ENCODE results near the gene ZC3H12C.

The ZC3H12C gene

DNA sequence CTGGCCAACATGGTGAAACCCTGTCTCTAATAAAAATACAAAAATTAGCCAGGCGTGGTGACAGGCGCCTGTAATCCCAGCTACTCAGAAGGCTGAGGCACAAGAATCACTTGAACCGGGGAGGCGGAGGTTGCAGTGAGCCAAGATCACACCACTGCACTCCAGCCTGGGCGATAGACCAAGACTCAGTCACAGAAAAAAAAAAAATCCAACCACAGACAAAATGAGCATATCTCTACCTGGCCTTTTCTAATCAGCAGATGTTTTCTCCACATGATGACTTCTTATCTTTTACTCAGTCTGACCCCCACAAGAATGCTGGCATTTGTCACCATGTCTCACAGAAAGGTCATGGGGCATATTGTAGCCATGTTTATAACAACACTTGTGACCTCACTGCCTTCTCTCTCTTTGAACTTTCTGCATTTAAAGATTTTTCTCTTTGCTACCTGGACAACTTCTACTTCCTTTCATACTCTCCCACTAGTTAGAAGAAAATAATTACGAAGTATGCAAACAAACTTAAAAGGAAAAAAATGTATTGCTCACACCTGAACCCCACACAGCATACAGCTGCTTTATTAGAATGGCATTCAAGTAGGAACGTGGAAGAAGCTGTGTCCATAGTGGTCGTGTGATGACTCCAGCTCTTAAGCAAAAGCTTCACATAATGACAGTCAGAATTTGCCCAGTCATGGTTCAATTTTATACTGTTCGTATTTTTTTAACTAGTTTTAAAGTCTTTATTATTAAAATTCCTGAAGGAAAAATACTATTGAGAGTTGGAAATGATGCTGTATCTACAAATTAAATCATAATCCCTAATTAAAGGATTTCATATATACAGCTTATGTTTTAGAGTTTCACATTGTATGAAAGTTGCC is 65.4 kb downstream of the ZC3H12C start:
- no peak overlapping the region for H3K4me3 ChIP-seq (ENCODE audit: low read depth, low read length)
- in situ Hi-C loops (cut with HindIII; ENCODE audit: low sequenced_read_pairs), result no loop called here
- no peak for DNase-seq (ENCODE audit: low read depth)
- no peak for TF ChIP-seq CTCF (IDR thresholded peaks at IDR 0.05; ENCODE audit: low read depth, low read length, missing control alignments)

DNA sequence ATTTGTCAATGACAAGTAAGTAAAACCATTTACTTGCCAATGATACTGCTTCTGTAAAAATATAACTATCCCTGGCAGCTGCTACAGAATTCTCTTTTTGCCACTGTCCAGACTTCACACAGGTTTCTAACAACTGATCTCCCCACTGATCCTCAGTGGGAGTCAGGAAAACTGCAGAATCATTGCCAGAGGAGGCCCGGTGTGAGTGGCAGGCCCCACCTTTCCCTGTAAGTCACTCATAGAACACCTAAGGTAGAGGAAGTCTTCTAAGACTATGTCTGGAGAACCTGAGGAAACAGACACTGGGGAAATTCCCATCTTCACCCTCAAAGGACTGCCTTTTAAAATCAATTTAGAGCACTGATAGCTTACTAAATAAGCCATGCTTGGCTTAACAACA is 66.3 kb downstream of the ZC3H12C start:
- in situ Hi-C loops (cut with HindIII; ENCODE audit: low sequenced_read_pairs), result no loop called here
- no peak for TF ChIP-seq CTCF (IDR thresholded peaks at IDR 0.05; ENCODE audit: low read depth, low read length, missing control alignments)
- no peak overlapping the region for H3K4me3 ChIP-seq (ENCODE audit: low read depth, low read length)
- no peak for DNase-seq (ENCODE audit: low read depth)

DNA sequence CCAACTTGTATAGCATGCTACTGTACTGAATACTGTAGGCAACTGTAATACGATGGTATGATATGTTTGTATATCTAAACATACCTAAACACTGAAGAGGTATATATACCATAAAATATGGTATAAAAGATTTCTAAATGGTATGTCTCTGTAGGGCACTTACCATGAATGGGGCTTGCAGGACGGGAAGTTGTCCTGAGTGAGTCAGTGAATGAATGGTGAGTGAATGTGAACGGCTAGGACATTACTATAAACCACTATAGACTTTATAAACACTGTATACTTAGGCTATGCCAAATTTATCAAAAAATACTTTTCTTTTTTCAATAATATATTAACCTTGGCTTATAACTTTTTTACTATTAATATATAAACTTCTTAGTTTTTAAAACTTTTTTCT is 66.8 kb downstream of the ZC3H12C start:
- no peak for DNase-seq (ENCODE audit: low read depth)
- in situ Hi-C loops (cut with HindIII; ENCODE audit: low sequenced_read_pairs), result no loop called here
- H3K4me3 ChIP-seq (ENCODE audit: low read depth, low read length), result no peak overlapping the region
- no peak for TF ChIP-seq CTCF (IDR thresholded peaks at IDR 0.05; ENCODE audit: low read depth, low read length, missing control alignments)

GRCh38 chr11:110160437-110160836 is 67.2 kb downstream of the ZC3H12C start:
- in situ Hi-C loops (cut with HindIII; ENCODE audit: low sequenced_read_pairs), result no loop called here

DNA sequence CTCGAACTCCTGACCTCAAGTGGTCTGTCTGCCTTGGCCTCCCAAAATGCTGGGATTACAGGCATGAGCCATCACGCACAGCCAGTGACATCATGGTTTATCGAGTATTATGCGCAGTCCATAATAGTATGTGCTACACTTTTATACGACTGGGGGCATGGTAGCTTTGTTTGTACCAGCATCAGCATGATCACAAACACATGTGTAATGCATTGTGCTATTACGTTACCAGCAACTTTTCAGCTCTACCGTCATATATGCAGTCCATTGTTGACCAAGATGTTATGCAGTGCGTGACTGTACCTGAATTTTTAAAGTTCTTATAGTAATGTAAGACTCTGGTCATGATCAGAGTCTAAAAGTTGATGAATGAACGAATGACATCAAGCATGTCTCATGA is 67.9 kb downstream of the ZC3H12C start:
- no peak for DNase-seq (ENCODE audit: low read depth)
- in situ Hi-C loops (cut with HindIII; ENCODE audit: low sequenced_read_pairs), result no loop called here
- H3K4me3 ChIP-seq (ENCODE audit: low read depth, low read length), result no peak overlapping the region
- TF ChIP-seq CTCF (IDR thresholded peaks at IDR 0.05; ENCODE audit: low read depth, low read length, missing control alignments), result no peak

More at GRCh38 chr11:110160437-110160836, 67.2 kb downstream of the ZC3H12C start:
- no peak for TF ChIP-seq CTCF (IDR thresholded peaks at IDR 0.05; ENCODE audit: low read depth, low read length, missing control alignments)
- H3K4me3 ChIP-seq (ENCODE audit: low read depth, low read length), result no peak overlapping the region
- DNase-seq (ENCODE audit: low read depth), result no peak

DNA sequence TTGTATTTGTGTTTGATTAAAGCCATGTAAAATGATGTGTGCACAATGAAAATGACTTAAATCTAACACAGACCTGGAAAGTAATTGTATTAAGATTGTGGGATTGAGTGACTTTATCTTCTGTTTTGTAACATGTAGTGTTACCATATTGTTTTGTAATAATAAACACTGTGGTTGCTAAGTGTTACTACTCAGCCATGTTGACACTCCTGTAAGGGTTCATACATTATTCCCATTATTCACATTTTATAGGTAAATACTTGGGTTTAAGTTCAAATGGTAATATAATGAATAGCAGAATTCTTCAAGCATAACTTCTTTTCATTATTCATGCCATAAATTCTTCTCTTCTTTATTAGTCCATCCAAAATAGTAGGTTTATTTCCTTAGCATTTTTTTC is 69.0 kb downstream of the ZC3H12C start:
- no peak for TF ChIP-seq CTCF (IDR thresholded peaks at IDR 0.05; ENCODE audit: low read depth, low read length, missing control alignments)
- in situ Hi-C loops (cut with HindIII; ENCODE audit: low sequenced_read_pairs), result no loop called here
- DNase-seq (ENCODE audit: low read depth), result no peak
- no peak overlapping the region for H3K4me3 ChIP-seq (ENCODE audit: low read depth, low read length)

Measured in astrocyte of the cerebellum (primary cell).